ENCODE measurements around the gene EML1. TPM values are rescaled to one million over a fixed set of nuclear protein-coding genes. Genes with fewer than 3 reads are reported as not detected.

EML1 gene
- polyA plus RNA-seq, 1 donor from 2014 or later, result 21.7 TPM

DNA sequence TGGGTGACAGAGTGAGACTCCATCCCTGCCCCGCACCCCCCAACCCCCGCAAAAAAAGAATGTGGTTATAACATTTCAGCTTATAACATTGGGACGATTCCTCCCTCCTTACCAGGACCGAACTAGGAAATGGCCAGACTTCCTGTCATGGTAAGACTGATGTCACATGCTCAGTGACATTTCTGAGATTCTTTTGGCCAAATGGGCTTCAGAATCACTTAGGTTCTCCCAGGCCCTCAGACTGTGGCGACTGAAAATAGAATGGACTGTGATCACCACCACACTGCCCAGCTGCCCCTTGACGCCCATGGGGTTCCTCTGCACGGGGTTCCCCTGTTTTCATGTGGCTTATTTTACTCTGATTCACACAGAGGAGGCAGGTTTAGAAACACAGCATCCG is 157.0 kb downstream of the EML1 start:
- no peaks in the 10 kb centered on the region for H3K27me3 ChIP-seq (ENCODE audit: insufficient read depth, low read depth, low read length)
- no peaks in the 10 kb centered on the region for H3K36me3 ChIP-seq (ENCODE audit: insufficient read depth, low read length)
- no peaks in the 10 kb centered on the region for H3F3A ChIP-seq (ENCODE audit: insufficient read depth, low read length, poor library complexity, severe bottlenecking)
- H2AFZ ChIP-seq (ENCODE audit: low read depth, low read length), result no peak overlapping the region
- no peak overlapping the region for H3K9ac ChIP-seq (ENCODE audit: low read length)
- H3K4me3 ChIP-seq (ENCODE audit: low read length), result no peak overlapping the region
- TF ChIP-seq TAF1 (IDR thresholded peaks at IDR 0.05; ENCODE audit: low read depth) (no peak), EP300 (conservative IDR thresholded peaks at IDR 0.05; ENCODE audit: poor library complexity, severe bottlenecking) (no peak), RAD21 (conservative IDR thresholded peaks at IDR 0.05) (no peak), REST (IDR thresholded peaks at IDR 0.05; ENCODE audit: borderline replicate concordance) (no peak), POLR2AphosphoS5 (IDR thresholded peaks at IDR 0.05) (no peak)
- no peaks in the 10 kb centered on the region for H3K9me2 ChIP-seq (ENCODE audit: insufficient read depth, low read length)
- no peaks in the 10 kb centered on the region for H3K9me3 ChIP-seq (ENCODE audit: low read length)
- H3K79me2 ChIP-seq (replicated peaks; ENCODE audit: insufficient read depth, low read length), result no peaks in the 10 kb centered on the region
- no peak overlapping the region for H3K27ac ChIP-seq (ENCODE audit: low read length)
- H4K20me1 ChIP-seq (ENCODE audit: insufficient read depth), result no peaks in the 10 kb centered on the region
- no peak overlapping the region for H3K4me2 ChIP-seq (ENCODE audit: low read length)

DNA sequence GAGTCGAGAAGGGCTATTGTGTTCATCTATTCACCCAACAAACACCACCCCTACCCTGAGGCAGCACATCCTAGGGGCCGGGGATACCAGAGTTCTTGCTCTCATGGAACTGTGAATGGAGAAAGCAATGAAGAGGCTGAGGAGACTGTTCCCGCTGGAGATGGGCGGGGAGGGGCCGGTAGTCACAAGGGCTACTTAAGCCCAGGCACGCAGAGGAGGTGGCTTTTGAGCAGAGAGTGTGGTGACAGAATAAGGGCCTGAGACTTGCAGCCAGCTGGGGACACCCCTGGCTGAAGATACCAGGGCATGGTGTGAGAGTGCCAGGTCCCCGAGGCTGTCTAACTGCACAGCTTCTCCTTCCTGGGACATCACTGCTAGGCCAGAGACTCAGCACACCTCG is 157.9 kb downstream of the EML1 start:
- Histone ChIP-seq H3K27ac (ENCODE audit: low read length) (no peak overlapping the region), H3K36me3 (ENCODE audit: insufficient read depth, low read length) (no peaks in the 10 kb centered on the region), H2AFZ (ENCODE audit: low read depth, low read length) (no peak overlapping the region), H3K4me2 (ENCODE audit: low read length) (no peak overlapping the region), H3K9me3 (ENCODE audit: low read length) (no peaks in the 10 kb centered on the region), H3F3A (ENCODE audit: insufficient read depth, low read length, poor library complexity, severe bottlenecking) (no peaks in the 10 kb centered on the region), H3K9ac (ENCODE audit: low read length) (no peak overlapping the region), H3K9me2 (ENCODE audit: insufficient read depth, low read length) (no peaks in the 10 kb centered on the region), H3K27me3 (ENCODE audit: insufficient read depth, low read depth, low read length) (no peaks in the 10 kb centered on the region), H3K79me2 (replicated peaks; ENCODE audit: insufficient read depth, low read length) (no peaks in the 10 kb centered on the region), H3K4me3 (ENCODE audit: low read length) (no peak overlapping the region), H4K20me1 (ENCODE audit: insufficient read depth) (no peaks in the 10 kb centered on the region)
- TF ChIP-seq TAF1 (IDR thresholded peaks at IDR 0.05; ENCODE audit: low read depth) (no peak), POLR2AphosphoS5 (IDR thresholded peaks at IDR 0.05) (no peak), CTCF (IDR thresholded peaks at IDR 0.05; ENCODE audit: poor library complexity, severe bottlenecking) (no peak)

DNA sequence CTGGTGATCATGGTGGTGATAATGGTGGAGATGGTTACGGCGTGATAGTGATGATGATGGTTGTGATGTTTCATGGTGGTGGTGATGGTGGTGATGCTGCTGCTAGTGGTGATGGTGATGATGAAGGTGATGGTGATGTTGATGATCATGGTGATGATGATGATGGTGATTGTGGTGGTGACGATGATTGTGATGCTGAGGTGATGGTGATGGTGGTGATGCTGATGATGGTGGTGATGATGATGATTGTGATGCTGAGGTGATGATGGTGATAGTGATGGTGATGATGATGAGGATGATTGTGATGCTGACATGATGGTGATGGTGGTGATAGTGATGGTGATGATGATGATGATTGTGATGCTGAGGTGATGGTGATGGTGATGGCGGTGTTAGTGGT is 158.8 kb downstream of the EML1 start:
- H3K27me3 ChIP-seq (ENCODE audit: insufficient read depth, low read depth, low read length), result no peaks in the 10 kb centered on the region
- H3K9me3 ChIP-seq (ENCODE audit: low read length), result no peaks in the 10 kb centered on the region
- no peak for TF ChIP-seq REST (IDR thresholded peaks at IDR 0.05; ENCODE audit: borderline replicate concordance)
- TF ChIP-seq SMC3 (conservative IDR thresholded peaks at IDR 0.05; ENCODE audit: poor library complexity), result no peak
- TF ChIP-seq EZH2 (IDR thresholded peaks at IDR 0.05; ENCODE audit: borderline replicate concordance, insufficient read depth, low read length, poor library complexity, severe bottlenecking), result no peak
- no peaks in the 10 kb centered on the region for H3F3A ChIP-seq (ENCODE audit: insufficient read depth, low read length, poor library complexity, severe bottlenecking)
- H4K20me1 ChIP-seq (ENCODE audit: insufficient read depth), result no peaks in the 10 kb centered on the region
- H3K79me2 ChIP-seq (replicated peaks; ENCODE audit: insufficient read depth, low read length), result no peaks in the 10 kb centered on the region
- H3K9ac ChIP-seq (ENCODE audit: low read length), result no peak overlapping the region
- H3K9me2 ChIP-seq (ENCODE audit: insufficient read depth, low read length), result no peaks in the 10 kb centered on the region
- H2AFZ ChIP-seq (ENCODE audit: low read depth, low read length), result no peak overlapping the region
- H3K36me3 ChIP-seq (ENCODE audit: insufficient read depth, low read length), result no peaks in the 10 kb centered on the region
- no peak overlapping the region for H3K4me3 ChIP-seq (ENCODE audit: low read length)
- no peak overlapping the region for H3K27ac ChIP-seq (ENCODE audit: low read length)
- H3K4me2 ChIP-seq (ENCODE audit: low read length), result no peak overlapping the region

Measured in neural cell (in vitro differentiated cells).